Amniotic stem cell (primary cell): Measurements from ENCODE around the gene RPL19.
A peak's percentile ranks its signal among the peaks of the same experiment; 100 is the strongest.

ENCODE experiments used
- DNase-seq: peaks from one replicate; lab custom pipeline; 2025; lab: John Stamatoyannopoulos, UW

The RPL19 gene

DNA sequence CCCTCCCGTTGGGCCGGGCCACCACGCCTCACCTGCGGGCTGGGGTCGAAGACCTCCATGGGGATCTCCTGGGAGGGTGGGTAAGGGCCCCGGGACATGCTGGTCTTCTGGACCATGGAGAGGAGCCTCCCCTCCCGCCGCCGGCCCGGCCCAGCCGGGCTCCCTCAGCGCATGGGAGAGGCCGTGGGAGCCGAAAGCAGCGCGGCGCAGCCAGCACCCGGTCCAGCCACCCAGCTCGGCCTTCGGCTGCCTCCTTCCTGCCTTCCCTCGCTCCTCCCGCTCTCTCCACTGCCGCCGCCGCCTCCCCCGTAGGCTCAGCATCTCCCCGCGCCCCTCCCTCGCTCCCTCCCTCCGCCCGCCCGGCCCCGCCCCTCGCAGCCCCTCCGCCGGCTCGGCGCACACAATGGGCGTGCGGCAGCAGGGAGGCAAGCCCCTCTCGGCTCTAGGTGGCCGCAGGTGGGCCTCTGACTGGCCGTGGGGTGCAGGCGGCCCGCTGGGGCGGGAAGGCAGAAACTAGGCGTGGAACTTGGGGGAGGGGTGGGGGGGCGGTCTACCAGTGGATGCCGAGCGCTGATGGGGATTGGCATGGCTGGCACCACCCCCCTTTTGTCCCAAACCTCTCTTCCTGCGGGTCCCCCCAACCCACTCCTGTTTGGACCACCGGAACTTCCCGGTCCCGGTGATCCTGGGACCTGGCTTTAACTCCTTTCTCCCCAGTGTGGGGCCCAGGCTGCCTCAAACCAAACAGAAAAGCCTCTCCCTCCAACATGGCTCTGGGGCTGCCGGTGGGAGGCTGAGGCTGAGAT lies 2.5 kb upstream of the RPL19 start, which contains the start of gene CACNB1:
Gene CACNB1 (minus strand): TSS at position 290 of the 806 bp plus-strand sequence. CDS start 174 bp downstream, at position 116.
- peak; percentile 53 for DNase-seq

DNA sequence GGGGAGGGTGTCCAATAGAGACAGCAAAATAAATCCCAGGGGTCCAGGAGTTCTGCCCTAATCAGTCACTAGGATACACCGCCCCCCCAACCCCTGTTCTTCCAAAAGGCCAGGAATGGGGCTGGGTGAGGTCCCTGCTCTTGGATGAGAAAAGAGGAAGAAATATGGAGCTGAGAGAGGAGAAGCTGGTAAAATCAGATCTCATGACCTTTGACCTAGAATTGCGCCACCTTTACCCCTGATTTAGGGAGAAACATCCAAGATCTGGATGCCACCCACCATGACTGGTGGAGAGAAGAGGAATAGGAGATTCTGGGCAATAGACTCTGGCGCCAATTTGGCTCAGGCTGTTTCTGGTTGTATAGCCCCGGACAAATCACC lies 1.9 kb upstream of the RPL19 start:
- DNase-seq = no peak

DNA sequence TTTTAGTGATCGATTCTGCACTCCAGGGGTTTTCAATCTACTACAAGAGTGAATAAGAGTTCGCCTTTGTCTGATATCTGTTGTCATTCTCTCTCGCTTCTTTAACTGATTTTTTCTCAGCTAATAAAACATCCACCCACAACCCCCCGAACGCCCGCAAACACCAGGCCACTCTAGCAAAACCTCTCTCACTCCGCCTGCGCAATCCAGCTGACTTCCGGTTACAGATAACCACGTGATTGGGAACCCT lies 338 bp upstream of the RPL19 start:
- peak; percentile 90 for DNase-seq

DNA sequence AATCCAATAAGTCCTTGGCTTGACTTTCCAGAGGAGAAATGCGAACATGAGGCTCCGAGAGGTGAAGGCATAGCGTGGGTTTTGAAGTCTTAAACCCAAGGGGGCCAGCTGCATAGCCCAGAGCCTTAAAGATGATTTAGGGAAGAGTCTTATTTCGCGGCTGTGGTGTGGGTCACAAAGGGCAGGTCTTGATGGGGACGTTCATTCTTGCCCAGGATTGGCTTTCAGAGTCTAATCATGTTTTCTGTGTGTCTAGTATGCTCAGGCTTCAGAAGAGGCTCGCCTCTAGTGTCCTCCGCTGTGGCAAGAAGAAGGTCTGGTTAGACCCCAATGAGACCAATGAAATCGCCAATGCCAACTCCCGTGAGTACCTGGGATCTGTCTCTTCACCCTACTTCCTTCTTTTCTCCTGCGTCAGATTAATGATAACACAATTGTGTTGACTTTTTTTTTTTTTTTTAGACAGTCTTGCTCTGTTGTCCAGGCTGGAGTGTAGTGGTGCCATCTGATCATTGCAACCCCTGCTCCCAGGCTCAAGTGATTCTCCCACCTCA lies 951 bp downstream of the RPL19 start:
- no peak for DNase-seq

DNA sequence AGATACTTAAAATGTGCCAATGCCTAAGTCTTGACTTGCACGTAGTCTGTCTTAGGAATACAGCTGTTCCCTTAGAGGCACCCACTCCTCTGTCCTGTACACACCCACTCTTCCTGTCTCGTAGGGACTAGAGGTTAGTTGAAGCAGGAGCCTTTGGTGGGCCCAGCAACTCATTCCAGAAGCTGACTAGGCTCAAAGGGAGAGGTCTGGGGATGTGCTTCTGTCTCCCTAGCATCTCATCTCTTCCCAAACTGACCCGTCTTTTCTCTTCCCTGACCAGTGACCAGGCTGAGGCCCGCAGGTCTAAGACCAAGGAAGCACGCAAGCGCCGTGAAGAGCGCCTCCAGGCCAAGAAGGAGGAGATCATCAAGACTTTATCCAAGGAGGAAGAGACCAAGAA lies 4.2 kb downstream of the RPL19 start:
- no peak for DNase-seq

DNA sequence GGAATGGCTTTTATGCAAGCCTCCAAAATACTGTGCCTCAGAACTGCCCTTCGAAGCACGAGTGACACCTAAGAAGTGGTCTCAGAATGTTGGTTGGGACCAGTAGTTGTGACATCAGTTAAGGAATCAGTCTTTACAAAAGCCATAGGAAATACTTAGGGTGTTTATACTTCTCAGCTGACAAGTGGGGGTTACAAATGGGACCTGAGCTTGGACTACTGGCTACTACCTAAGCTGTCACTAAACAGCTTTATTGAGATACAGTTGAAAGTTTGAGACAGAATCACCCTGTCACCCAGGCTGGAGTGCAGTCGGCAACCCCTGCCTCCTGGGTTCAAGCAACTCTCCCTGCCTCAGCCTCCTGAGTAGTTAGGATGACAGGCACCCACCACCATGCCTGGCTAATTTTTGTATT lies 5.0 kb downstream of the RPL19 start:
- DNase-seq = no peak

DNA sequence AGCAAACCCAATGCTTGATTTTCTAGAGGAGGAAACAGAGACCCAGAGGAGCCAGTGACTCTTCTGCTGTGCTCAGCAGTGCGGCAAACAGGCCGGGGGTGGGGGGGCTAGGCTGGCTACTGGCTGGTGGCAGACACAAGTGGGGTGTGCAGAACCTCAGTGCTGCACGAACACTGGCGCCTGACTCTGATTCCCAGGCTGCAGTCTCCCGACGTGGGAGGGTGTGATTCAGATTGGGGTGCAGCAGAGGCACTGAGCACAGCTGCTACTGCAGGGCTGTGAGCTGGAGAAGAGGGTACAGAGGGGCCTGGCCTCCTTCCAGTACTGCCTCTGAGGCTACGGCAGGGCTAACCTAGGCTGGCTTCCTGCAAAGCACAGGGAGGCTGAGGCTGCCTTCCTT lies 8.1 kb downstream of the RPL19 start:
- DNase-seq = no peak

DNA sequence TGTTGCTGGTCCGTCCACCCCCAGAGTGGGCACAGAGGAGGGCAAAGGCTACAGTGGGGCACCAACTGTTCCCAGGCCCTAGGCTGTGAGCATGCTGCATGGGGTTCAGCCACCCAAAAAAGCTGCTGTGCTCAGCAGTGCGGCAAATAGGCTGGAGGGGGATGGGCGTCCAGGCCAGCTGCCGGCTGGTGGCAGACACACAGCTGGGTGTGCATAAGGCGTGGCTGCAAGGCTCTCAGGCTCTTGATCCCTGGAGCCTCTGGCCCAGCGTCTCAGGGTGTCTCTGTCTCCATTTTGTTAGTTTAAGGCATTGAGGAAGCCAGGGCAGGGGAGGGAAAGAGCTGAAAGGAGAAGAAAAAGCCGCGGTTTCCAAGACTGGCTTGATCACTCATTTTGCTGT lies 8.8 kb downstream of the RPL19 start:
- no peak for DNase-seq

DNA sequence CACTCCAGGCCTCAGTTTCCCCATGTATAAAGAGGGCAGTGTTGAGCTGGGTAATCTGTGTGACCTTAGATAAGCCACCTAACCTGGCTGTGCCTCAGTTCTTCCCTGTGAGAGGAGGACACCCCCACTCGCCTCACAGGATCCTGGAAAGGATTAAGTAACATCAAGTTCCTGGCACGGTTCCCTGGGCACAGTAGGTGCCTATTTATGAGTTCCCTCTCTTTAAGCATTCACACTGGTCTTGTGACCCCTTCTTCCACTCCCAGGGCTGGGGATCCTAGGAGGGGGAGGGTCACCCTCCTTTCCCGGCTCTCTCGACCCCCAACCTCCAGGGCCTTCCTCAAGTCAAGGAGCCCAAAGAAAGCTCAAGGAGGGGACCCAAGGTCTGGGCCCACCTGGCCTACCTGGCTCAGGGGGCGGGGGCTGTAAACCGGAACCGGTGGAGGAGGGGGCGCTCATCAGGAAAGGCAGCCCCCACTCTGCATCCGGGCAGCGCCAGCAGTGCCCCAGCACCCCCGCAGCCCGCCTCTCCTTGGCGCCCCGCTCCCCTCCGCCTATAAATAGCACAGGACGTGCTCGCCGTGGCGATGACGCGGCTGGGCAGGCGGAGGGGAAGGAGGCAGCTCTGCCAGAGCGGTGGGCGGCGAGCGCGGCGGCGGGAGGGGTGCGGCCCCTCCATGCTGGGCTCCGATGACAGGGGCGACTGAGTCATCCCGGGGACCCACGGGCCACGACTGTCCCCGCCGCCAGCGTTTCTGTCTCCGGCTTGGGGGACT lies 9.4 kb downstream of the RPL19 start:
- no peak for DNase-seq

DNA sequence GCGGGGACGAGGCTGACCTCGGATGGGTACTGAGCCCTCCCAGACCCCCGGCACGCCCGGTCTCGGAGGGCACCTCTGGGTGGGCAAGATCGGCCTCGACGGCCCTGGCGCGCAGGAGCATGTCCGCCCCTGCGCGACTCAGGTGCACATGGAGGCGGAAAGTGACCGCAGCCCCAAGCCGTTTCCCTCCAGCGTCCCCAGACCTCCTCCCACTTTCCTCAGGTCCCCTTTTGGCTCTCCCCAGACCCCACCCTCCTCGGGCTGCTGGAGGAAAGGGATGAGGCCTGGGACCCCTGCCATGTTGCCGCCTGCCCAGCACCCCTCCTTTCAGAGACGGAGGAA lies 10.0 kb downstream of the RPL19 start:
- no peak for DNase-seq

DNA sequence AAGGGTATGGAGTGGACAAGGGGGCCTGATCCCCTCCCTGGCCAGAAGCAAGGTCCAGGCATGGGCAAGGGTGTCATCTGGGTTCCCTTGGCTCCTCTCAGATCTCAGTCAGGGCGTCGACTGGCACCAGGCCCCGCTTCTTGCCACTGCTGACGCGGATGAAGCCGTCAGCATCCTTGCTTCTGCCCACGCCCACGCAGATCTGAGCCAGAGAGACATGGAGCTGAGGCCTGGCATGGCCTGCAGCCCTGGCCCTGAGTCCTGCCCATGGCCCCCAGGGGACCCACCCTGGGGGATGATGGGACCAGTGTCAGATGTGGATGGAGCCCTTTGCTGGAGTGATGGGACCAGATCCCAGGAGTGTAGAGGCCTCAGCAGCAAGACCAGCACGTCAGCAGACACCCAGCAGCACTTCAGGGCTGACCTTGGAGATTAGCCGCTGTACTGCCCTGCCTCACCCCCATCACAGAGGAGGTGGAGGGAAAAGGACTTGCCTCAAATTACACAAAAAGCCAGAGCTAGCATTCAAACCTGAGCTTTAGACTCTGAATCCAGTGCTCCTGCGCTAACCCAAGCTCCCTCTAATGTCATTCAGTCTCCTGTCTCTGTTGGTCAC lies 12.2 kb downstream of the RPL19 start:
- no peak for DNase-seq

DNA sequence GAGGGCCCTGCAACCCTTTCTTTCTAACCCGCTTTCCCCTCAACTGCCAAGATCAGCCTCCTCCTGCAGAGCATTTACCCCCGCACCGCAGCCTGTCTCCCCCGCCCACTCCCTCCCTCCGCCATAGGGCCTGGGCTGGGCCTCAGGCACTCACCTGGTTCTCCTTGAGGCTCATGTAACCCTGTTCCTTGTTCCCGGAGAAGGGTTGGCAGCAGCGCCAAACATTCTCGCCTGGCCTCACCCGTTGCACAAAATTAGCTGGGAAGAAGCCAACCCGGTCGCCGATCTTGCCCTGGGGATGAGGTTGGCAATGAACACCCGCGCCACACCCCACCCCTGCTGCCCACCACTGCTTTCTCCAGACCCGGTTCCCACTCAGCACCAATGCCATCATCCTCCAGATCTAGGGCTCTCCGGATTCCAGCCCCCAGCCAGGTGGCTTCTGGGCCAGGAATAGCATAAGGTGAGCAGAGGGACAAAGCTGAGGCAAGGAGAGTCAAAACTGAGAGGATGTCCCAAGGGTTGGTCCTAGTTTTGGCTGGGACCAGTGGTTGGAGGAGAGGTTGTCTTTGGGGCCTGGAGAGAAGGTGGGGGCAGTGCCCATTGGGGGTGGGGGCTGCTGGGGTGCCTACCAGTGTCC lies 12.9 kb downstream of the RPL19 start:
- DNase-seq = no peak

DNA sequence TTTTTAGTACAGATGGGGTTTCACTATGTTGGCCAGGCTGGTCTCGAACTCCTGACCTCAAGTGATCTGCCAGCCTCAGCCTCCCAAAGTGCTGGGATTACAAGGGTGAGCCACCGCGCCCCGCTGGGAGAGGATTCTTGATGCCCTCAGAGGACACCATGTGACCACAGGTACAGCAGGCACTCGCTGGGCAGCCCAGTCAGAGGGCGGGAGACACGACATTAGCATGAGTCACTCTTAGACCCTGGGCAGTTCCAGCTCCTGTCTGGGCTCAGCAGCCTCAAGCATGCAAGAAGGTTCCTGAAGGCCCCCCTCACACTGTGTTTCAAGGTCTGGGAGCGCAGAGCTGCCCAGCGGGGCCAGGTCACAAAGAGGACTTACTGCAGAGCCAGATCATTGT lies 13.8 kb downstream of the RPL19 start:
- DNase-seq = no peak

DNA sequence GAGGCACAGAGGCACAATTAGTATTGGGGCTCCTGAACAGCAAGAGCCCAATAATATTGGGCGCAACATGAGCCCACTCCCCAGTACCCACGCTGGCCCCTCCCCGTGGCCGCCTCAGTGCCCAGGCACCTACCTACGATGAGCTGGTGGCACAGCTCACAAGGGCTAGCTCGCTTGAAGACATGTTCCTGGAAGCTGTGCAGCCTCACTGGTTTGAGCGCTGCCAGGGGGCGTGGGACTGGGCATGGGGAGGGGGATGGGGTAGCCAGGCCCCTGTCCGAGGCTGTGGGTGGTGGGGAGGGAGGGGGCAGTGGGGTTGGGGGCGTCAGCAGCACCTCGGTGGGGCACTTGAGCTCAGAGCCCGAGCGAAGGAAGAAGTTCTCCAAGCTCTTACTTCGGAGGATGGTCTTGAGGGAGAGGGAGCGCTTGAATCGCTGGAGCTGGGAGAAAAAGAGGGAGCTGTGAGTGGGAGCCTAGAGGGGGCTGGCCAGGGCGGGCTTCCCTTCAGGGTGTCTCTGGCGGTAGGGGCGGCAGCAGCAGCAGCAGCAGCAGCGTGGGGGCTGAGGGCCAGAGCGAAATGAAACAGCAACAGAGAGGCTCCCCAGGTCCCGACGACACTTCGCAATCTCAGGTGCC lies 17.8 kb downstream of the RPL19 start:
- DNase-seq = no peak

DNA sequence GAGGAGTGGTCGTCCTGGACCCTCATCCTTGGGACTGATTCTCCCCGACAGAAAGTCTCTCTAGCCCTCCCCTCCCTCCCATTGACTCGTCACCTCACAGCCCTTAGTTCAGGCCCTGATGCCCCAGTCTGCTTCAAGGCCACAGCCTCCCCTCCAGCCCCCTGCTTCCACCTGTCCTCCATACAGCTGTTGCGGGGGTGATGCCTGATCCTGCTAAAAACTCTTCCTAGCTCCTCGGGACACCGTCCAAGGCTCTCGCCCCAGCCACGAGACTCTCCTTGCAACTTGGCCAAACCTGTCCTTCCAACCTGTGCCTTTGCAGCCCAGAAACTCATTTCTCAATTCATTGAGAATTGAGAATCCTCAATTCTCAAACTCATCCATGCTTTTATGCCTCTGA lies 18.8 kb downstream of the RPL19 start:
- DNase-seq = no peak

DNA sequence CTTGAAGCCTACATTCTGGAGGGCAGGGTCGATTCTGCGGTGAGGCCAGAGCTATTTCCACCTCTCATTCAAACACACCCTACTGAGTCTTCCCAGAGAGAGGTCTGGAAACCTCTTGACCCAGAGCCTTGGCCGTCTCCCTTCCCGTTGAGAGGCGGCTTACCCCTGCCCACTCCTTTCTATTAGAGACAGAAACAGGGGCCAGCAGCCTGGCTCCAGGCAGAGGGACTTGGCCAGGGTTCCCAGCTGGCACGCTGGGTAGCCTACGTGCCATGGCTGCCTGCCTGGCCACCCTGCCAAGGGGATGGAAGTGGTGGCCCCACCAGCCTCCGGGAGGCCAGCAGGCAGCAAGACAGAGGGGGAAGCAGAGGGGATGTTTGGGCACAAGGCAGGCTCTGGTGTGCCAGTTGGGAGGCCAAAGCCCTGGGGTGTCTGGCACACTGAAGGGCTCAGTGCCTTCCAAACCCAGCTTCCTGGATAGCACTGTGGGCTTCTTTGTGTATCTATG lies 19.6 kb downstream of the RPL19 start:
- no peak for DNase-seq

DNA sequence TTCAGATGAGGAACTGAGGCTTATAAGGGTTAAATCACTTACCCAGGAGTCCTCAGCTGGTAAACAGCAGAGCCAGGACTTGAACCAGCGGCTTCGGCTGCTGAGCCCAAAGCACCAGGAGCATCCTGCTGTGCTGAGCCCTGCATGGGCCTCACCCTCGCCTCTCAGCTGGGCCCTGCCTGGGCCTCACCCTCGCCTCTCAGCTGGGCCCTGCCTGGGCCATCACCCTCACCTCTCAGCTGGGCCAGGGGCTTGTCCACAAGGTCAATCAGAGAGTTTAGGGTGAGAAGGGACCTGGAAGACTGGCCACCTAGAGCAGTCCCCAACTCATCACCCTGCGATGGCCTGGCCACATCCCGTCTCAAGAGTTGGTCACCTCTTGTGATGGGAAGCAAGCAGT lies 21.5 kb downstream of the RPL19 start:
- no peak for DNase-seq

DNA sequence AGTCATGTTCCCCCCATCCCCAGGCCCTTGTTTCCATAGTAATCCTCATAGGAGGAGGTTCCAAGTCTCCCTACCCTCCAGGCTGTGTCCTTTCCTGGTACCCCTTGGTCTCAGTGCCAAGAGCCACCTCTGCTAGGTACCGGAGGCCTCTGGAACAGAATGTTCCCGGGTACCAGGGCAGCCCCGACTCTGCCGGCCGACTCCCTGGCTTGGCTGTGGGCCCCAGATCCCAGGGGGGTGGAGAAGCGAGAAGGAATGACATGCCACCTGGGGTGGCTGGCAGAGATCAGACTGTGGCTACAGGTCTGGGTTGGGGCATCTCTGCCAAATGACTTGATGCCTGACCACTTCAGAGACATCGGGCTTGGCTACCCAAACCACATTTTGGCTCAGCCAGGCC lies 22.1 kb downstream of the RPL19 start:
- DNase-seq = no peak

DNA sequence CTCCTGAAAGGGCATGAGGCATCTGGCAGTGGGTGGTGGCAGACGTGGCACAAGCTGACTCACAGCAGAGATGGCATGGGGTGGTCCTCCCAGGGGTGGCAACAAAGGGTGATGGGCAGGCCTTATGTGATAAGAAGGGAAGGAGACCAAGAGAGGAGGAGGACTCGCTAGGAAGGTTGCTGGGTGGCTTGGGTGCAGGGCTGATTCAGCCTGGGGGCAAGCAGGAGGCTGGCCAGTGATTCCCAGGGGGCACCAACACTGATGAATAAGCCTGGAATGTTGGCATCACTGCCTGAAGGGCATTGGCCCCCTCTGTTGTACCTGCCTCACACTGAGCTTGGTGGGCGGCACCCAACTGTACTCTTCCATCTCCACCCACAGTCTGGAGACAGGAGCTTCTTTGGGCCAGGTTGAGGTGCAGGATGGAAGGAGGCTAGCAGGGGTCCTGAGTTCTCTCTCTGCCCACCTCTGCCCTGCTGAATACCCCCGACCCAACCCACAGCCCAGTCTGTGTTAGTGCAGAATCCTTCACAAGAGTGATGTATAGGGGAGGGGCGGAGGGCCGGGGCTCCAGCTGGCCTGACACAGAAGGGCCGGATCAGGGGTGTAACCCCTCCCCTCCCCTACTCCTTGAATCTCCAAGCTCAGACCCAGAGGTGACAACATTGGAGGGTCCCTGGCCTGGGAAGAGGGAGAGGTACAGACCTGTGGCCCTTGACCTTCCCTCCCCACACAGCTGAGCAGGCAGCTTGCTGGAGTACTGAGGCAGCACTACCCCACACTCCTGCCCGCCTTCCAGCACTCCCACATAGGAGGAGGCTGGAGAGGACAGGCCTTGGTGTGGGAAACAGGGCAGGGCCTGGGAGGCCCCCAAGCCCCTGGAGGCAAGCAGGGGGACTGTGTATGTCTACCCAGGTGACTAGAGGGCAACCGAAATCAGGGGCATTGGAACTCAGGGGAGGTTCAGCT lies 23.1 kb downstream of the RPL19 start:
- no peak for DNase-seq

DNA sequence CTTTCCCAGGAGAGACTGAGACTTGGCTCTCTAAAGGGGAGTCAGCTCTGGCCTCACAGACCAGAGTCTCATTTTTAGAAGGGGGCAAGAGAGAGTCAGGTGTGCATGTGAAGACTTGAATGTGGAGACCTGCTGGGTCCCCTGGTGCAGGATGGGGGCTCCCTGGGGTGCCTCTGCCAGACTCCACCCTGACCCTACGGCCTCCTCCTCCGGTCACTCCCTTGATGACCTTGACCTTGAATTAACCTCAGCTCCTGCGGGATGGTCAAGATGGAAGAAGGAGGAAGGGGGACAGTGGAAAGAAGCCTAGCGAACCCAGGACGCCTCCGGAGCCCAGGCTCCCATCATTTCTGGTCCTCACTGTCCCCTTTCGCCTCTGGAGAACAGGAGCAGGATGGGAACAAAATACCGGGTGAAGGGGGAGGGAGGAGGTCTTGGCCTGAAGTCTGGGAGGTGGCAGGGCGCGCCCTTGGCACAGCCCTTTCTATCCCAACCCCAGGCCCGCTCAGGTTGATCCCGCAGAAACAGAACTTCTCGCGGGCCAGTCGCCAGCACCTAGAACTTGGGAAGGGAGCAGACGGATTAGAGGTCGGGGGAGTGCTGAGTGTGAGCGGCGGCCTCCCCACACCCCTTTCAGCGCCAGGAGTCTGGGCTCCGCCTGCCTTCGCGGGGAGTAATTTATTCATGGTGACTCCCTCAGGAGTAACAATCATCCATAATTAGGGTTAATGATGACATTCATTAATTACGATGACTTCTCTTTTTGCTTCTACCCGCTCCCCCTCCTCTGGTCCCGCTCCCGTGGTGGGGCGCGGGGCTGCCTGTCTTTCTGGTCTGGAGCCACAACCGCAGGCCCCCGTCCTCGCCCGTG lies 24.1 kb downstream of the RPL19 start:
- no peak for DNase-seq
